ENCODE results near the gene ADGRG6.

GRCh38 chr6:142335415-142335814 lies 33.6 kb downstream of the ADGRG6 start:
- TF ChIP-seq CTCF (IDR thresholded peaks at IDR 0.05) (no peak), SIN3A (IDR thresholded peaks at IDR 0.05; ENCODE audit: borderline replicate concordance, insufficient read depth, low read depth, low read length) (no peak)
